Fibroblast of pulmonary artery (primary cell): ENCODE data around the gene HOXB8.

ENCODE experiments used
- DNase-seq: peaks from one replicate; pipeline ENCODE4 v3.0.0-alpha.2; 2010; ENCODE audit warnings: low read depth
- H3K4me3 ChIP-seq: replicated peaks from 2 replicates; pipeline ENCODE4 v1.5.1; 2011; ENCODE audit warnings: low read depth, mild to moderate bottlenecking, control low read depth, low read length, moderate library complexity
- CTCF ChIP-seq: IDR thresholded peaks from 2 replicates; pipeline ENCODE4 v1.5.1; 2011; ENCODE audit warnings: mild to moderate bottlenecking, control low read depth, low read length, inconsistent platforms; ENCODE audit errors: missing control alignments

Gene HOXB8

GRCh38 chr17:48567209-48567608 is 47.9 kb downstream of the HOXB8 start:
- no peak overlapping the region for H3K4me3 ChIP-seq
- no peak for TF ChIP-seq CTCF
- no peak for DNase-seq

GRCh38 chr17:48566717-48567116 is 48.4 kb downstream of the HOXB8 start:
- no peak for TF ChIP-seq CTCF
- H3K4me3 ChIP-seq, result no peak overlapping the region
- DNase-seq, result no peak

- TF ChIP-seq CTCF, result no peak
- DNase-seq, result no peak
- H3K4me3 ChIP-seq, result no peak overlapping the region
Observed at GRCh38 chr17:48565925-48566710, 49.0 kb downstream of the HOXB8 start.

- TF ChIP-seq CTCF, result no peak
- H3K4me3 ChIP-seq, result no peak overlapping the region
- DNase-seq, result no peak
Observed at GRCh38 chr17:48565022-48565554, 50.0 kb downstream of the HOXB8 start.

GRCh38 chr17:48564188-48565021 is 50.7 kb downstream of the HOXB8 start:
- TF ChIP-seq CTCF, result no peak

GRCh38 chr17:48563867-48564187 is 51.3 kb downstream of the HOXB8 start:
- no peak for TF ChIP-seq CTCF
- peak overlapping the region; percentile 36 for H3K4me3 ChIP-seq
- DNase-seq, result no peak

More at GRCh38 chr17:48564188-48565021, 50.7 kb downstream of the HOXB8 start:
- H3K4me3 ChIP-seq, result peak overlapping the region; percentile 48
- DNase-seq, result no peak
